Right cardiac atrium (tissue), 5 donors: Measurements from ENCODE around the gene BLOC1S5. TPM values are rescaled to one million over a fixed set of nuclear protein-coding genes. Genes with fewer than 3 reads are reported as not detected.

ENCODE experiments used
- ATAC-seq, 2 donors: fragments of 200-7000 bp; cut with Tn5 transposase; one replicate each; pipeline versions ENCODE4 v1.8.0 to v1.9.1; 2020; ENCODE audit warnings: moderate library complexity in 2 of 2, mild to moderate bottlenecking in 1 of 2
- DNase-seq, 3 donors: peaks; one replicate each; pipeline ENCODE4 v3.0.0-alpha.2; 2020
- H3K27ac ChIP-seq: one replicate; pipeline ENCODE4 v1.5.1; 2013; ENCODE audit warnings: mild to moderate bottlenecking, low read length, control low read depth, moderate library complexity
- H3K27me3 ChIP-seq: one replicate; pipeline ENCODE4 v1.6.1; 2013; ENCODE audit not compliant: control insufficient read depth, insufficient read depth
- H3K4me1 ChIP-seq: one replicate; pipeline ENCODE4 v1.6.1; 2013; ENCODE audit warnings: low read length; ENCODE audit not compliant: control insufficient read depth, insufficient read depth
- H3K4me3 ChIP-seq: one replicate; pipeline ENCODE4 v1.5.1; 2013; ENCODE audit warnings: low read length, control low read depth
- H3K9me3 ChIP-seq: one replicate; pipeline ENCODE4 v1.6.1; 2013; ENCODE audit warnings: low read length; ENCODE audit not compliant: control insufficient read depth
- WGBS: extraction: QIAGEN DNeasy Blood & Tissue Kit; methylation state at CpG from one replicate; pipeline ENCODE4 v1.1.7; 2013; 5-methylcytosine and 5-hydroxymethylcytosine counted together
- intact Hi-C, 4 donors: fragments of 100-400 bp; cut with DNase I; formaldehyde crosslinking; loops; one replicate each; pipeline versions ENCODE4 v1.11.0 to v1.14.0; 2022 to 2023
- polyA plus RNA-seq: library from polyadenylated mRNA; stranded (reverse); fragments of 200-250 nt; gene quantifications from one replicate; pipeline ENCODE4 v1.2.3, GENCODE V29; 2013
- total RNA-seq, 4 donors: library from RNA; stranded (reverse); fragmentation: NEBNext Ultra II Directional; extraction: Animal tissue kit (Norgen Biotek cat#: 25700); gene quantifications; one replicate each; pipeline ENCODE4 v1.2.1, GENCODE V29; 2021
- donor health status: healthy with polysubstance abuse.
- donor health status: DM: no; HTN: yes; CAD: no.
- donor health status: DM: no; HTN: no; CAD: no.
- donor health status: DM: no; HTN: yes; CAD: no; lungs with severe emphysema.
- donor health status: DM: yes; HTN: yes; CAD: no.

BLOC1S5 gene
- total and polyA plus RNA-seq, 5 donors: 6.1 to 10.9 (median 8.8) TPM

DNA sequence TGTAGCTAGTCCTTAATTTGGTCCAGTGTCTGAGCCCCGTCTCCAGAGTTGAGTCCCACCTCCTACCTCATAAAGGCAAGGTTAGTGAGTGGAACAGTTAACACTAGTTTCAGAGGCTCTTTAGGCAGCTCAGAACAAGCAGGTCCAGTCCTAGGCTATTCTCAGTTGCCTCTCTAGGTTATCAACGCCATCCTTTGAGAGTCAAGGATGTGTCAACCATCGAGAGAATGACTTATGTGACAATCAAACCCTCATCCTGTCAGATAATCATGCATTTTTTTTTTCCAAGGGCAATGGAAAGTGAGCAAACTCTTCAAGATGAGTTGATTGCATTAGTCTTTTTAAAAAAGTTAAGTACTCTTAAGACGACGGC lies 89.6 kb downstream of the BLOC1S5 start:
- intact Hi-C loops: loop anchor here in 1 of 4 donors (2.0 kb wide), 1 partner anchor 62 kb away; no protein-coding TSS in a partner anchor
- H3K4me3 ChIP-seq: no peak overlapping the region
- ATAC-seq (peak; percentile 15 to 30), DNase-seq (no peak)
- H3K27ac ChIP-seq: peak overlapping the region; percentile 50
- no peaks in the 10 kb centered on the region for H3K9me3 ChIP-seq
- no peaks in the 10 kb centered on the region for H3K27me3 ChIP-seq
- peaks cover 14% of the 10 kb centered on the region for H3K4me1 ChIP-seq
- 19% methylated on average over 5 of the region's 5 CpGs for WGBS

DNA sequence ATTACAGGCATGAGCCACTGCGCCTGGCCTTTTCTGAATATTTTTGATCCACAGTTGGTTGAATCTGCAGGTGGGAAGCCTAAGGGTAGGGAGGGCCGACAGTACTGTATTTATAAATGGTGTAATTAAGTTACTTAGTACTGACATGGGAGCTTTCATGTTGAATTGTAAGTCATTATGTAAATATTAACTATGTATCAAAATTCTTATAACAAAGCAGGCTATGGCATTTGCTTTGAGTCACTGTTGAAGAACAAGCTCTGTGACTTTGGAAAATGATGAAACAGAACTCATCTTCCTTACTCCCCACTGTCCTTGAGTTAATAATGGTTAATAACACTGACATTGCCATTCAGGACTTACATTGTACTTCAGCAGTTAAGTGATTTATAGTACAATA lies 90.6 kb downstream of the BLOC1S5 start:
- ATAC-seq (no peak), DNase-seq (no peak)
- no peak overlapping the region for H3K27ac ChIP-seq
- 89% methylated on average over 2 of the region's 2 CpGs for WGBS
- no peaks in the 10 kb centered on the region for H3K27me3 ChIP-seq
- no peaks in the 10 kb centered on the region for H3K9me3 ChIP-seq
- intact Hi-C loops: no loop called here
- H3K4me1 ChIP-seq: peaks cover 14% of the 10 kb centered on the region
- H3K4me3 ChIP-seq: no peak overlapping the region

DNA sequence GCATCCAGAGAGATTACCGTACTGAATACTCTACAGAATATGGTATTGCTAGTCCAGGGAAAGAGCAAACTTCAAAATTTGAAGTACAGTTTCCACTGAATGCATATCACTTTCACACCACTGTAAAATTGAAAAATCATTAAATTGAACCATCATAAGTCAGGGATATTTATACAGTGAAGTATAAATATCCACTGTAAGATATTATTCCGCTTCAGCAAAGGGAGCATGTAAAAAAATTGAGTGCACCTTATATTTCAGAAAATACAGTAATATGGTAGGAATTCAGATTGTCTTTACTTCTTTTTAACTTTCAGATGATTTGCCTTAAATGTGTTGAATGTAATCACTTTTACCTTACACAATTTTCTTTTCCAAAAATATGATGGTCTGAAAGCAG lies 92.7 kb downstream of the BLOC1S5 start:
- Histone ChIP-seq H3K27me3 (no peaks in the 10 kb centered on the region), H3K9me3 (no peaks in the 10 kb centered on the region), H3K4me3 (no peak overlapping the region), H3K27ac (no peak overlapping the region), H3K4me1 (peaks cover 12% of the 10 kb centered on the region)
- intact Hi-C loops: no loop called here
- ATAC-seq (no peak), DNase-seq (no peak)
- 99% methylated on average over 2 of the region's 2 CpGs for WGBS

DNA sequence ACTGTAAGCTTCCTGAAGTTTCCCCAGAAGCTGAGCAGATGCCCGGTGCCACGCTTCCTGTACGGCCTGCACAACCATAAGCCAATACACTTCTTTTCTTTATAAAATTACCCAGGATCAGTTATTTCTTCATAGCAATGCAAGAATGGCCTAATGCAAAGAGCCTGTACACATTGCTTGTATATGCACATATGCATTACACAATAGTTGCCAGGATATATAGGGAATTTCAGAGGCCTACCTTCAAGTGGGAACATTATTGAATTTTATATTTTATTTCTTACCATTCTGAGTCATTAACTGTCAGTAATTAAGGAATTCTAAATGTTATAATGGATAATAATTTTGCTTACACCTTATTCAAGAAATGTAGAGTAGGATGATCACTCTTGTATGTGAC lies 93.6 kb downstream of the BLOC1S5 start:
- no peak for DNase-seq
- Histone ChIP-seq H3K4me1 (peaks cover 4% of the 10 kb centered on the region), H3K4me3 (no peak overlapping the region), H3K27ac (no peak overlapping the region), H3K27me3 (no peaks in the 10 kb centered on the region), H3K9me3 (no peaks in the 10 kb centered on the region)
- WGBS: 81% methylated on average over 3 of the region's 3 CpGs
- no peak for ATAC-seq
- intact Hi-C loops: no loop called here

Other genes starting within 250 kb of the BLOC1S5 start
- gene TXNDC5, start 153.6 kb downstream of the BLOC1S5 start, total RNA-seq: 10 to 100 TPM; 47.0 to 59.5 (median 57.4) TPM
- gene TXNDC5, start 153.6 kb downstream of the BLOC1S5 start, polyA plus RNA-seq: 38.2 TPM
- 10 to 100 TPM; 12.9 to 14.6 (median 13.8) TPM for gene EEF1E1, start 38.2 kb upstream of the BLOC1S5 start, total RNA-seq
- 26.3 TPM for gene EEF1E1, start 38.2 kb upstream of the BLOC1S5 start, polyA plus RNA-seq